ENCODE measurements around the gene PHACTR1. TPM values are rescaled to one million over a fixed set of nuclear protein-coding genes. Genes with fewer than 3 reads are reported as not detected.
A peak's percentile ranks its signal among the peaks of the same experiment; 100 is the strongest.

PHACTR1 gene
- total and polyA plus RNA-seq, 9 of the 15 experiments (the other 6 are each of a cell fraction or from before 2014, with no cell fraction given) = 11.5 to 32.6 (median 22.0) TPM

- TF ChIP-seq PKNOX1 (IDR thresholded peaks at IDR 0.05) (peak; percentile 68), E2F6 (IDR thresholded peaks at IDR 0.05; ENCODE audit: borderline replicate concordance in 1 of 2, extremely low read depth in 1 of 2, insufficient read depth in 1 of 2, insufficient read length in 1 of 2, low read depth in 1 of 2, low read length in 1 of 2, poor library complexity in 1 of 2, severe bottlenecking in 1 of 2) (no peak), MNT (conservative IDR thresholded peaks at IDR 0.05) (0 out of 4 replicates have a peak, but pooled peaks of 1 of the 2 experiments have one; percentile 23), NR2F6 (CRISPR knock-in tag; IDR thresholded peaks at IDR 0.05) (no peak), SMARCC2 (IDR thresholded peaks at IDR 0.05; ENCODE audit: low read depth) (peak; percentile 86), GATAD2A (IDR thresholded peaks at IDR 0.05) (peak; percentile 71; the same call in 1 of the 2 replicates), ZEB2 (IDR thresholded peaks at IDR 0.05) (peak; percentile 96), THAP12 (CRISPR knock-in tag; IDR thresholded peaks at IDR 0.05) (no peak), TEAD1 (CRISPR knock-in tag; IDR thresholded peaks at IDR 0.05) (peak in 1 of 2 experiments; percentile 51; a peak in 1 of 4 replicates), TARDBP (IDR thresholded peaks at IDR 0.05) (no peak), FOXJ2 (tag; IDR thresholded peaks at IDR 0.05) (no peak), ZNF384 (IDR thresholded peaks at IDR 0.05; ENCODE audit: low read depth, low read length) (0 out of 2 replicates have a peak, but pooled peaks have one; percentile 13)
- TF ChIP-seq, protein P1, sequence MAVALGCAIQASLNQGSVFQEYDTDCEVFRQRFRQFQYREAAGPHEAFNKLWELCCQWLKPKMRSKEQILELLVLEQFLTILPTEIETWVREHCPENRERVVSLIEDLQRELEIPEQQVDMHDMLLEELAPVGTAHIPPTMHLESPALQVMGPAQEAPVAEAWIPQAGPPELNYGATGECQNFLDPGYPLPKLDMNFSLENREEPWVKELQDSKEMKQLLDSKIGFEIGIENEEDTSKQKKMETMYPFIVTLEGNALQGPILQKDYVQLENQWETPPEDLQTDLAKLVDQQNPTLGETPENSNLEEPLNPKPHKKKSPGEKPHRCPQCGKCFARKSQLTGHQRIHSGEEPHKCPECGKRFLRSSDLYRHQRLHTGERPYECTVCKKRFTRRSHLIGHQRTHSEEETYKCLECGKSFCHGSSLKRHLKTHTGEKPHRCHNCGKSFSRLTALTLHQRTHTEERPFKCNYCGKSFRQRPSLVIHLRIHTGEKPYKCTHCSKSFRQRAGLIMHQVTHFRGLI (CRISPR knock-in tag; IDR thresholded peaks at IDR 0.05) = no peak
- TF ChIP-seq, protein P2, sequence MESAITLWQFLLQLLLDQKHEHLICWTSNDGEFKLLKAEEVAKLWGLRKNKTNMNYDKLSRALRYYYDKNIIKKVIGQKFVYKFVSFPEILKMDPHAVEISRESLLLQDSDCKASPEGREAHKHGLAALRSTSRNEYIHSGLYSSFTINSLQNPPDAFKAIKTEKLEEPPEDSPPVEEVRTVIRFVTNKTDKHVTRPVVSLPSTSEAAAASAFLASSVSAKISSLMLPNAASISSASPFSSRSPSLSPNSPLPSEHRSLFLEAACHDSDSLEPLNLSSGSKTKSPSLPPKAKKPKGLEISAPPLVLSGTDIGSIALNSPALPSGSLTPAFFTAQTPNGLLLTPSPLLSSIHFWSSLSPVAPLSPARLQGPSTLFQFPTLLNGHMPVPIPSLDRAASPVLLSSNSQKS (CRISPR knock-in tag; IDR thresholded peaks at IDR 0.05) = no peak
- TF ChIP-seq, protein P3, sequence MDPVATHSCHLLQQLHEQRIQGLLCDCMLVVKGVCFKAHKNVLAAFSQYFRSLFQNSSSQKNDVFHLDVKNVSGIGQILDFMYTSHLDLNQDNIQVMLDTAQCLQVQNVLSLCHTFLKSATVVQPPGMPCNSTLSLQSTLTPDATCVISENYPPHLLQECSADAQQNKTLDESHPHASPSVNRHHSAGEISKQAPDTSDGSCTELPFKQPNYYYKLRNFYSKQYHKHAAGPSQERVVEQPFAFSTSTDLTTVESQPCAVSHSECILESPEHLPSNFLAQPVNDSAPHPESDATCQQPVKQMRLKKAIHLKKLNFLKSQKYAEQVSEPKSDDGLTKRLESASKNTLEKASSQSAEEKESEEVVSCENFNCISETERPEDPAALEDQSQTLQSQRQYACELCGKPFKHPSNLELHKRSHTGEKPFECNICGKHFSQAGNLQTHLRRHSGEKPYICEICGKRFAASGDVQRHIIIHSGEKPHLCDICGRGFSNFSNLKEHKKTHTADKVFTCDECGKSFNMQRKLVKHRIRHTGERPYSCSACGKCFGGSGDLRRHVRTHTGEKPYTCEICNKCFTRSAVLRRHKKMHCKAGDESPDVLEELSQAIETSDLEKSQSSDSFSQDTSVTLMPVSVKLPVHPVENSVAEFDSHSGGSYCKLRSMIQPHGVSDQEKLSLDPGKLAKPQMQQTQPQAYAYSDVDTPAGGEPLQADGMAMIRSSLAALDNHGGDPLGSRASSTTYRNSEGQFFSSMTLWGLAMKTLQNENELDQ (CRISPR knock-in tag; IDR thresholded peaks at IDR 0.05; ENCODE audit: borderline replicate concordance) = no peak
Observed at GRCh38 chr6:13319891-13320564, 603.5 kb downstream of the PHACTR1 start (continued).
